ENCODE data around the gene FLT4. TPM values are rescaled to one million over a fixed set of nuclear protein-coding genes. Genes with fewer than 3 reads are reported as not detected.
A peak's percentile ranks its signal among the peaks of the same experiment; 100 is the strongest.

FLT4 gene
- total and polyA plus RNA-seq, 9 of the 15 experiments (the other 6 are each of a cell fraction or from before 2014, with no cell fraction given), result 0.01 to 0.42 (median 0.14) TPM; not detected in 2

DNA sequence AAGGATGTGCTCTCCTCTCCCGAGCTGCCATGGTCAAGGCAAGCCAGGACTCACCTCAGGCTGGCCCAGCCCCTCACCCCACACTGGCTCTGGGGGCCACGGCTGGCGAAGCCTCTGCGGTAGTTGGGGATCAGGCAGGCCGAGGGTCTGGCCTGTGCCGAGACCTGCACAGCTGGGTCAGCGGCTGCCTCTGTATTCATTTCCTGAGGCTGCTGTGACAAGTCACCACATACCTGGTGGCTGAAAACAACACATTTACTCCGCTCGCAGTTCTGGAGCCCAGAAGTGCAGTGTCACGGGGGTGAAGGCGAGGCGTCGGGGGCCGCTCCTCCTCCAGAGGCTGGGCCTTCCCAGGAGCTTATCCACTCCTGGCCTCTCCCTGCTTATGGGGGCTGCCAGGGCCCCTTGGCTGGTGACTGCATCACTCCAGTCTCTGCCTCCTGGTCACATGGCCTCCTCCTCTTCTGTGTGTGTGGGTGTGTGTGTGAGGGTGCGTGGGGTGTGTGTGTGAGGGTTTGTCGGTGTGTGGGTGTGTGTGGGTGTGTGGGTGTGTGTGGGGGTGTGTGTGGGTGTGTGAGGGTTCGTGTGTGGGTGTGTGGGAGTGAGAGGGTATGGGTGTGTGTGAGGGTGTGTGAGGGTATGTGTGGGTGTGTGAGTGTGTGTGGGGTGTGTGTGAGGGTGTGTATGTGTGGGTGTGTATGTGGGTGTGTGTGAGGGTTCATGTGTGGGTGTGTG lies 54.9 kb downstream of the FLT4 start (continued):
- TF ChIP-seq, protein P1, sequence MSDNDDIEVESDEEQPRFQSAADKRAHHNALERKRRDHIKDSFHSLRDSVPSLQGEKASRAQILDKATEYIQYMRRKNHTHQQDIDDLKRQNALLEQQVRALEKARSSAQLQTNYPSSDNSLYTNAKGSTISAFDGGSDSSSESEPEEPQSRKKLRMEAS (CRISPR knock-in tag; IDR thresholded peaks at IDR 0.05), result no peak
- TF ChIP-seq, protein P2, sequence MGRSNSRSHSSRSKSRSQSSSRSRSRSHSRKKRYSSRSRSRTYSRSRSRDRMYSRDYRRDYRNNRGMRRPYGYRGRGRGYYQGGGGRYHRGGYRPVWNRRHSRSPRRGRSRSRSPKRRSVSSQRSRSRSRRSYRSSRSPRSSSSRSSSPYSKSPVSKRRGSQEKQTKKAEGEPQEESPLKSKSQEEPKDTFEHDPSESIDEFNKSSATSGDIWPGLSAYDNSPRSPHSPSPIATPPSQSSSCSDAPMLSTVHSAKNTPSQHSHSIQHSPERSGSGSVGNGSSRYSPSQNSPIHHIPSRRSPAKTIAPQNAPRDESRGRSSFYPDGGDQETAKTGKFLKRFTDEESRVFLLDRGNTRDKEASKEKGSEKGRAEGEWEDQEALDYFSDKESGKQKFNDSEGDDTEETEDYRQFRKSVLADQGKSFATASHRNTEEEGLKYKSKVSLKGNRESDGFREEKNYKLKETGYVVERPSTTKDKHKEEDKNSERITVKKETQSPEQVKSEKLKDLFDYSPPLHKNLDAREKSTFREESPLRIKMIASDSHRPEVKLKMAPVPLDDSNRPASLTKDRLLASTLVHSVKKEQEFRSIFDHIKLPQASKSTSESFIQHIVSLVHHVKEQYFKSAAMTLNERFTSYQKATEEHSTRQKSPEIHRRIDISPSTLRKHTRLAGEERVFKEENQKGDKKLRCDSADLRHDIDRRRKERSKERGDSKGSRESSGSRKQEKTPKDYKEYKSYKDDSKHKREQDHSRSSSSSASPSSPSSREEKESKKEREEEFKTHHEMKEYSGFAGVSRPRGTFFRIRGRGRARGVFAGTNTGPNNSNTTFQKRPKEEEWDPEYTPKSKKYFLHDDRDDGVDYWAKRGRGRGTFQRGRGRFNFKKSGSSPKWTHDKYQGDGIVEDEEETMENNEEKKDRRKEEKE (IDR thresholded peaks at IDR 0.05; ENCODE audit: borderline replicate concordance in 1 of 2, control insufficient read depth in 1 of 2, low read depth in 2 of 2, low read length in 1 of 2), result no peak
- TF ChIP-seq HLTF (IDR thresholded peaks at IDR 0.05) (no peak), SREBF2 (CRISPR knock-in tag; IDR thresholded peaks at IDR 0.05) (no peak), MEF2D (tag; conservative IDR thresholded peaks at IDR 0.05; ENCODE audit: low read depth) (no peak), ZNF445 (CRISPR knock-in tag; IDR thresholded peaks at IDR 0.05; ENCODE audit: low read depth) (no peak), PPARD (CRISPR knock-in tag; IDR thresholded peaks at IDR 0.05) (no peak), SMARCB1 (IDR thresholded peaks at IDR 0.05; ENCODE audit: insufficient read length, low read depth) (no peak), CXXC5 (CRISPR knock-in tag; IDR thresholded peaks at IDR 0.05) (no peak), TEAD2 (tag; IDR thresholded peaks at IDR 0.05) (no peak), BMI1 (IDR thresholded peaks at IDR 0.05; ENCODE audit: low read length) (no peak), RNF2 (IDR thresholded peaks at IDR 0.05) (no peak), EZH2 (IDR thresholded peaks at IDR 0.05; ENCODE audit: borderline replicate concordance, low read depth, low read length) (no peak), ARHGAP35 (IDR thresholded peaks at IDR 0.05; ENCODE audit: partially characterized antibody) (no peak), TRIM24 (IDR thresholded peaks at IDR 0.05) (peak; percentile 94 to 99), RBFOX2 (IDR thresholded peaks at IDR 0.05; ENCODE audit: low read depth, low read length) (no peak)
- TF ChIP-seq, protein P3, sequence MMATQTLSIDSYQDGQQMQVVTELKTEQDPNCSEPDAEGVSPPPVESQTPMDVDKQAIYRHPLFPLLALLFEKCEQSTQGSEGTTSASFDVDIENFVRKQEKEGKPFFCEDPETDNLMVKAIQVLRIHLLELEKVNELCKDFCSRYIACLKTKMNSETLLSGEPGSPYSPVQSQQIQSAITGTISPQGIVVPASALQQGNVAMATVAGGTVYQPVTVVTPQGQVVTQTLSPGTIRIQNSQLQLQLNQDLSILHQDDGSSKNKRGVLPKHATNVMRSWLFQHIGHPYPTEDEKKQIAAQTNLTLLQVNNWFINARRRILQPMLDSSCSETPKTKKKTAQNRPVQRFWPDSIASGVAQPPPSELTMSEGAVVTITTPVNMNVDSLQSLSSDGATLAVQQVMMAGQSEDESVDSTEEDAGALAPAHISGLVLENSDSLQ (IDR thresholded peaks at IDR 0.05), result 0 out of 2 replicates have a peak, but pooled peaks have one; percentile 16
- TF ChIP-seq, protein P4, sequence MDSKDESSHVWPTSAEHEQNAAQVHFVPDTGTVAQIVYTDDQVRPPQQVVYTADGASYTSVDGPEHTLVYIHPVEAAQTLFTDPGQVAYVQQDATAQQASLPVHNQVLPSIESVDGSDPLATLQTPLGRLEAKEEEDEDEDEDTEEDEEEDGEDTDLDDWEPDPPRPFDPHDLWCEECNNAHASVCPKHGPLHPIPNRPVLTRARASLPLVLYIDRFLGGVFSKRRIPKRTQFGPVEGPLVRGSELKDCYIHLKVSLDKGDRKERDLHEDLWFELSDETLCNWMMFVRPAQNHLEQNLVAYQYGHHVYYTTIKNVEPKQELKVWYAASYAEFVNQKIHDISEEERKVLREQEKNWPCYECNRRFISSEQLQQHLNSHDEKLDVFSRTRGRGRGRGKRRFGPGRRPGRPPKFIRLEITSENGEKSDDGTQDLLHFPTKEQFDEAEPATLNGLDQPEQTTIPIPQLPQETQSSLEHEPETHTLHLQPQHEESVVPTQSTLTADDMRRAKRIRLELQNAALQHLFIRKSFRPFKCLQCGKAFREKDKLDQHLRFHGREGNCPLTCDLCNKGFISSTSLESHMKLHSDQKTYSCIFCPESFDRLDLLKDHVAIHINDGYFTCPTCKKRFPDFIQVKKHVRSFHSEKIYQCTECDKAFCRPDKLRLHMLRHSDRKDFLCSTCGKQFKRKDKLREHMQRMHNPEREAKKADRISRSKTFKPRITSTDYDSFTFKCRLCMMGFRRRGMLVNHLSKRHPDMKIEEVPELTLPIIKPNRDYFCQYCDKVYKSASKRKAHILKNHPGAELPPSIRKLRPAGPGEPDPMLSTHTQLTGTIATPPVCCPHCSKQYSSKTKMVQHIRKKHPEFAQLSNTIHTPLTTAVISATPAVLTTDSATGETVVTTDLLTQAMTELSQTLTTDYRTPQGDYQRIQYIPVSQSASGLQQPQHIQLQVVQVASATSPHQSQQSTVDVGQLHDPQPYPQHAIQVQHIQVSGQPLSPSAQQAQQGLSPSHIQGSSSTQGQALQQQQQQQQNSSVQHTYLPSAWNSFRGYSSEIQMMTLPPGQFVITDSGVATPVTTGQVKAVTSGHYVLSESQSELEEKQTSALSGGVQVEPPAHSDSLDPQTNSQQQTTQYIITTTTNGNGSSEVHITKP (IDR thresholded peaks at IDR 0.05; ENCODE audit: partially characterized antibody), result peak; percentile 10
- TF ChIP-seq, protein P5, sequence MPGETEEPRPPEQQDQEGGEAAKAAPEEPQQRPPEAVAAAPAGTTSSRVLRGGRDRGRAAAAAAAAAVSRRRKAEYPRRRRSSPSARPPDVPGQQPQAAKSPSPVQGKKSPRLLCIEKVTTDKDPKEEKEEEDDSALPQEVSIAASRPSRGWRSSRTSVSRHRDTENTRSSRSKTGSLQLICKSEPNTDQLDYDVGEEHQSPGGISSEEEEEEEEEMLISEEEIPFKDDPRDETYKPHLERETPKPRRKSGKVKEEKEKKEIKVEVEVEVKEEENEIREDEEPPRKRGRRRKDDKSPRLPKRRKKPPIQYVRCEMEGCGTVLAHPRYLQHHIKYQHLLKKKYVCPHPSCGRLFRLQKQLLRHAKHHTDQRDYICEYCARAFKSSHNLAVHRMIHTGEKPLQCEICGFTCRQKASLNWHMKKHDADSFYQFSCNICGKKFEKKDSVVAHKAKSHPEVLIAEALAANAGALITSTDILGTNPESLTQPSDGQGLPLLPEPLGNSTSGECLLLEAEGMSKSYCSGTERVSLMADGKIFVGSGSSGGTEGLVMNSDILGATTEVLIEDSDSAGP (CRISPR knock-in tag; IDR thresholded peaks at IDR 0.05), result no peak
